Activated naive CD8-positive, alpha-beta T cell (primary cell): ENCODE measurements around the gene DDTL.

ENCODE experiments used
- H3K27ac Mint-ChIP-seq: one replicate; pipeline ENCODE4 v1.8.0; 2021; ENCODE audit warnings: mixed read lengths
- H3K27me3 Mint-ChIP-seq: one replicate; pipeline ENCODE4 v1.8.0; 2021; ENCODE audit warnings: mixed read lengths
- H3K36me3 Mint-ChIP-seq: one replicate; pipeline ENCODE4 v1.8.0; 2021; ENCODE audit warnings: mixed read lengths
- H3K4me1 Mint-ChIP-seq: one replicate; pipeline ENCODE4 v1.8.0; 2021; ENCODE audit warnings: low read depth, mixed read lengths
- H3K4me3 Mint-ChIP-seq: one replicate; pipeline ENCODE4 v1.8.0; 2021; ENCODE audit warnings: mild to moderate bottlenecking, mixed read lengths
- H3K9me3 Mint-ChIP-seq: one replicate; pipeline ENCODE4 v1.8.0; 2021; ENCODE audit warnings: low read depth, mixed read lengths

DDTL gene

GRCh38 chr22:24008022-24008283 lies 41.3 kb downstream of the DDTL start:
- Mint-ChIP-seq H3K4me1 (peaks cover 12% of the 10 kb centered on the region), H3K36me3 (no peaks in the 10 kb centered on the region), H3K27ac (no peak overlapping the region), H3K4me3 (no peak overlapping the region), H3K9me3 (no peaks in the 10 kb centered on the region), H3K27me3 (peaks cover 3% of the 10 kb centered on the region)

DNA sequence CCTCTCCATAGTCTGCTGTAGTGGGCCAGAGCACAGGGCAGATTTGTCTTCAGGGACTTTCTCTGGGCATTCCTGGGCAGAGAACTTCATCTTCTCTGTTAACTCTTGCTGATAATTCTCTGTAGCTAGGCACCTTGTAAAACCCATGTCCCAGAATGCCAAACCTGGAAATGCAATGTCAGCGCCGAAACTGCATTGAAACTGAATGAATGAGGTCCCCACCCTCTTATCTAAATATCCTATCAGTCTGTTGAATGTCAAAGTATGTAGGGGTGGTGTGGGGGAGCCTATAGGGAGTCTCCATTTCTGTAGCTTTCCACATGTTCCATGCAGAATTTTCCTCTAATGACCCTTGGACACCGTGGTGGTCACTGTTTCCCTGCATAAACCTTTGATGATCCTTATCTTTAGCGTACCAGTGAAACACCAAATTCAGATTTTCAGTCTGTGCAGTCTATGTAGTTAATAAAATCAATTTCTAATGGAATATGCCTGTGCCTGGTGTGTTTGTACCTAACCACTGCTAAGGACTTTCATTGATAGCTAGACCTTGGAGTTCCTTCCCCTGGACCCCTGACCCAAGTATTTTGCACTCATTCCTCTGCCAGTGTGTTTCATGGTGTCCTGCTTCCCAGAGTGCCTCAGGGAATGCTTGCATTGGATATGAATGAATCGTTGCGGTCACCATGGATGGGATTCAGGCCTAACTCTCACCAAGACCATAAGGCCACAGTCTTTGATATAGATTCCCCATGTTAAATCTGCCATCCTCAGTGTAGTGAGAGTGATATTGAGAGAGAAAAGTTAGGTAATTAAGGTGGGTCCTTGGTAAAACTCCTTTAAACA lies 41.9 kb downstream of the DDTL start:
- Mint-ChIP-seq H3K4me1 (peaks cover 16% of the 10 kb centered on the region), H3K4me3 (no peak overlapping the region), H3K36me3 (no peaks in the 10 kb centered on the region), H3K27me3 (peaks cover under 1% of the 10 kb centered on the region), H3K27ac (no peak overlapping the region), H3K9me3 (no peaks in the 10 kb centered on the region)

GRCh38 chr22:24009227-24010017 lies 42.7 kb downstream of the DDTL start:
- Mint-ChIP-seq H3K36me3 (no peaks in the 10 kb centered on the region), H3K4me1 (peaks cover 24% of the 10 kb centered on the region), H3K9me3 (no peaks in the 10 kb centered on the region), H3K27ac (peak overlapping the region; percentile 69), H3K27me3 (no peaks in the 10 kb centered on the region), H3K4me3 (peak overlapping the region; percentile 75)

GRCh38 chr22:24010018-24010391 lies 43.3 kb downstream of the DDTL start:
- H3K36me3 Mint-ChIP-seq = no peaks in the 10 kb centered on the region
- no peaks in the 10 kb centered on the region for H3K27me3 Mint-ChIP-seq
- H3K9me3 Mint-ChIP-seq = no peaks in the 10 kb centered on the region
- peaks cover 26% of the 10 kb centered on the region for H3K4me1 Mint-ChIP-seq
- peak overlapping the region; percentile 75 for H3K4me3 Mint-ChIP-seq
- H3K27ac Mint-ChIP-seq = peak overlapping the region; percentile 69

DNA sequence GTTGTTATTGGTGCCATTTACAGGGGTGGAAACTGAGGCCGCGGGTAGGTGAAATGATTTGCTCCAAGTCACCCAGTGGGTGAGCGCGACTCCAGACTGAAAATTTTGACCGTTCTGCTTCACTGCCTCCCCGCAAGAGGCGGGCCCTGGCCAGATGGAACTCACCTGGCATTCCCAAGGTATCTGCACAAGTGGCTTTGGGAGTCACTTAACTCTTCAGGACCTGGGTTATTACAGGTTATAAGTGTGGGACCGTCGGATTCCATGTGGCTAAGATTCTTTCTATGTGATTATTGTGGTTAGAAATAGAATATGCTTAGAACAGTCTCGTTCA lies 45.0 kb downstream of the DDTL start:
- Mint-ChIP-seq H3K9me3 (peaks cover 8% of the 10 kb centered on the region), H3K4me1 (peaks cover 33% of the 10 kb centered on the region), H3K27ac (peak overlapping the region; percentile 90), H3K4me3 (peak overlapping the region; percentile 95), H3K27me3 (no peaks in the 10 kb centered on the region), H3K36me3 (peaks cover 8% of the 10 kb centered on the region)

DNA sequence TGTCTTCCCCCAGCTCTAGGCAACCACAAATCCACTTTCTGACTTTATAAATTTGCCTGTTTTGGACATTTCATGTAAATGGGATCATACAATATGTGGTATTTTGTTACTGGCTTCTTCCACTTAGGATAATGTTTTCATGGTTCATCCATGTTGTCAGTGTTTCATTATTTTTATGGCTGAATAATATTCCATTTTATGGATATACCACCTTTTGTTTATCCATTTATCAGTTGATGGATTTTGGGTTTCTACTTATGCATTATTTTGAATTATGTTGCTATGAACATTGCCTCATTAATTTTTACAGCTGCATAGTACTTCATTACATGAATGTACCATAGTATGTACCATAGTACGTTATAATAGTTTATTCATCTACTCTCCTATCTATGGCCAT lies 49.5 kb downstream of the DDTL start:
- peaks cover 8% of the 10 kb centered on the region for H3K9me3 Mint-ChIP-seq
- H3K27me3 Mint-ChIP-seq = no peaks in the 10 kb centered on the region
- peak overlapping the region; percentile 28 for H3K27ac Mint-ChIP-seq
- peaks cover 17% of the 10 kb centered on the region for H3K36me3 Mint-ChIP-seq
- peaks cover 41% of the 10 kb centered on the region for H3K4me1 Mint-ChIP-seq
- no peak overlapping the region for H3K4me3 Mint-ChIP-seq

GRCh38 chr22:24021304-24021703 lies 54.6 kb downstream of the DDTL start:
- Mint-ChIP-seq H3K27ac (no peak overlapping the region), H3K27me3 (no peaks in the 10 kb centered on the region), H3K9me3 (peaks cover 3% of the 10 kb centered on the region), H3K36me3 (peaks cover 21% of the 10 kb centered on the region), H3K4me1 (peaks cover 53% of the 10 kb centered on the region), H3K4me3 (no peak overlapping the region)
